SK-N-SH (cell line): ENCODE data around the gene TBCD.

Experiments
- EZH2phosphoT487 ChIP-seq: fragments of 200-600 bp; sonication (generic); IDR thresholded peaks from 2 replicates; pipeline ENCODE4 v1.6.1; 2017; ENCODE audit warnings: low read depth, mixed run types, mild to moderate bottlenecking, antibody characterized with exemption, moderate library complexity, borderline replicate concordance
- TF ChIP-seq, protein P1 (sequence below): IDR thresholded peaks from 2 replicates; pipeline ENCODE4 v1.4.0; 2012; ENCODE audit warnings: low read depth, borderline replicate concordance

DNA sequence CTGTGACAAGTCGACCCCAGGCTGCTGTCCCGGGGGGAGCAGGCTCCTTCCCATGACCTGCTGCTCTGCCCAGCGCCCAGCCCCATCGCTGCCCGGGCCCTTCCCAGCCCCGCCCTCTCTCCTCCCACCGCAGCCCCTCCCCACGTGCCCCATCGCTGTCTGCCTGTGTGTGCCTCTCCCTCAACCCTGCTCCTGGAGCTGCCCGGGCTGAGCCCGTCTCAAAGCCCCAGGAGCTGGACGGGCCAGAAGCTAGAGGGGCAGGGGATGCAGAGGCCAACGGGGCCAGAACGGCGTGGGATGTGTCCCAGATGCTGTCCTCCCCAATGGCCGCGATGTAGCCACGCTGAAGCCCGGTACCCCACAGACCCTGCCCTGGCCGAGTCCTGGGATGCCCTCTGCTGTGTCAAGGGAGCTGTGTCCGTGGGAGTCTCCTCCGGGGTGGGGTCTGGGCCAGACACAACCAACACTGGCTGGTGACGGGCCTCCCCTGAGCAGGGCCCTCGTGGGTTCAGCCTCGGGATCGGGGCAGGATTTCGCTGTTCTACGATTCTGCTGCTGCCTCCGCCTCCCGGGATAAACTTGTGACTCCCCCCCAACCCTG, 206.2 kb downstream of the TBCD start:
- TF ChIP-seq EZH2phosphoT487 = no peak
- TF ChIP-seq, protein P1, sequence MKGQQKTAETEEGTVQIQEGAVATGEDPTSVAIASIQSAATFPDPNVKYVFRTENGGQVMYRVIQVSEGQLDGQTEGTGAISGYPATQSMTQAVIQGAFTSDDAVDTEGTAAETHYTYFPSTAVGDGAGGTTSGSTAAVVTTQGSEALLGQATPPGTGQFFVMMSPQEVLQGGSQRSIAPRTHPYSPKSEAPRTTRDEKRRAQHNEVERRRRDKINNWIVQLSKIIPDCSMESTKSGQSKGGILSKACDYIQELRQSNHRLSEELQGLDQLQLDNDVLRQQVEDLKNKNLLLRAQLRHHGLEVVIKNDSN = no peak
